ENCODE data around the gene XIAP.
"Not testable (repeated sequence)": the region's sequence is repeated elsewhere in the genome, so short reads cannot be mapped to it uniquely, and the experiment has no call there.

XIAP gene

GRCh38 chrX:123859846-123860838, at the start of gene XIAP:
TSS of gene XIAP (plus strand) at chrX:123860053. CDS start at chrX:123885663, 25,610 bp downstream.
- DNase-seq (ENCODE audit: low read depth) = peak; percentile 60

- no peak for DNase-seq (ENCODE audit: low read depth)
Measured at GRCh38 chrX:123814343-123814742, 45.5 kb upstream of the XIAP start.

- DNase-seq (ENCODE audit: low read depth) = not testable (repeated sequence)
Measured at GRCh38 chrX:123814934-123815394, 44.9 kb upstream of the XIAP start.

GRCh38 chrX:123817288-123817894, 42.5 kb upstream of the XIAP start:
- no peak for DNase-seq (ENCODE audit: low read depth)

- DNase-seq (ENCODE audit: low read depth) = peak; percentile 57
Measured at GRCh38 chrX:123818243-123818642, 41.6 kb upstream of the XIAP start.

- no peak for DNase-seq (ENCODE audit: low read depth)
Measured at GRCh38 chrX:123822965-123823364, 36.9 kb upstream of the XIAP start.

- DNase-seq (ENCODE audit: low read depth) = peak; percentile 44
Measured at GRCh38 chrX:123830309-123830708, 29.5 kb upstream of the XIAP start.

- no peak for DNase-seq (ENCODE audit: low read depth)
Measured at GRCh38 chrX:123833387-123833786, 26.5 kb upstream of the XIAP start.

- no peak for DNase-seq (ENCODE audit: low read depth)
Measured at GRCh38 chrX:123834116-123834515, 25.7 kb upstream of the XIAP start.

- peak; percentile 41 for DNase-seq (ENCODE audit: low read depth)
Measured at GRCh38 chrX:123835661-123836371, 24.0 kb upstream of the XIAP start.

GRCh38 chrX:123845129-123845528, 14.7 kb upstream of the XIAP start:
- DNase-seq (ENCODE audit: low read depth) = not testable (repeated sequence)

GRCh38 chrX:123846577-123847038, 13.2 kb upstream of the XIAP start:
- no peak for DNase-seq (ENCODE audit: low read depth)

- no peak for DNase-seq (ENCODE audit: low read depth)
Measured at GRCh38 chrX:123847056-123847455, 12.8 kb upstream of the XIAP start.

GRCh38 chrX:123849096-123849495, 10.8 kb upstream of the XIAP start:
- no peak for DNase-seq (ENCODE audit: low read depth)

GRCh38 chrX:123849906-123850305, 9.9 kb upstream of the XIAP start:
- DNase-seq (ENCODE audit: low read depth) = not testable (repeated sequence)

- no peak for DNase-seq (ENCODE audit: low read depth)
Measured at GRCh38 chrX:123851079-123851478, 8.8 kb upstream of the XIAP start.

GRCh38 chrX:123854329-123854728, 5.5 kb upstream of the XIAP start:
- DNase-seq (ENCODE audit: low read depth) = peak; percentile 42

- DNase-seq (ENCODE audit: low read depth) = no peak
Measured at GRCh38 chrX:123859409-123859845, 426 bp upstream of the XIAP start.

- no peak for DNase-seq (ENCODE audit: low read depth)
Measured at GRCh38 chrX:123860983-123861382, 1.1 kb downstream of the XIAP start.

- no peak for DNase-seq (ENCODE audit: low read depth)
Measured at GRCh38 chrX:123869488-123869887, 9.6 kb downstream of the XIAP start.

GRCh38 chrX:123871309-123871708, 11.5 kb downstream of the XIAP start:
- no peak for DNase-seq (ENCODE audit: low read depth)

GRCh38 chrX:123873956-123874355, 14.1 kb downstream of the XIAP start:
- DNase-seq (ENCODE audit: low read depth) = no peak
